Measurements from ENCODE around the gene MZT1. TPM values are rescaled to one million over a fixed set of nuclear protein-coding genes. Genes with fewer than 3 reads are reported as not detected.

MZT1 gene
- total RNA-seq, 4 donors from 2014 or later, result 3.8 to 4.3 TPM; not detected in 2

DNA sequence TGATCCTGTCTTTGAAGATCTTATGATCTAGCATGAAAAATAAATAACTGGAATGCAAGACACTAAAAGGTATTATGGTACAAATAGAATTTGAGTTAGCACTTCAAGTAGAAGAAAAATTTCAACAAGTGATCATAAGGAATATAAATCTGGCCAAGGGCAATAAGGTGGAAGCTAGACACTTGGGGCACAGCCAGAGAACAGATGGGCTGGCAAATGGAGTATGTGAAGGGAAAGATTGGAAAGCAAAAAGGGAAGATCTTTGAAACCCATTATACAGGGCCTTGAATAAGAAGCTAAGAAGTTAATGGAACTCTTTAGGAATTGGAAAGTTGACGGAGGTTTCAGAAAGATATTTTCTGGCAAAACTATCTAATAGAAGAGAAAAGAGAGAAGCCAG lies 61.0 kb downstream of the MZT1 start:
- Histone ChIP-seq H3K4me3 (no peak overlapping the region), H3K9me3 (no peaks in the 10 kb centered on the region), H3K36me3 (no peaks in the 10 kb centered on the region), H3K27me3 (no peaks in the 10 kb centered on the region), H3K4me1 (no peaks in the 10 kb centered on the region), H3K27ac (no peak overlapping the region)
- in situ Hi-C loops (cut with MboI; ENCODE audit: low pct_ligation_motif_present in 1 of 4, low pct_unique_long_range_greater_than_20kb in 1 of 4, low sequenced_read_pairs in 3 of 4), result no loop called here
- no peak for DNase-seq
- TF ChIP-seq EP300 (IDR thresholded peaks at IDR 0.05; ENCODE audit: low read depth) (no peak), POLR2A (IDR thresholded peaks at IDR 0.05) (no peak), POLR2AphosphoS5 (IDR thresholded peaks at IDR 0.05) (no peak)
- TF ChIP-seq, protein P1, sequence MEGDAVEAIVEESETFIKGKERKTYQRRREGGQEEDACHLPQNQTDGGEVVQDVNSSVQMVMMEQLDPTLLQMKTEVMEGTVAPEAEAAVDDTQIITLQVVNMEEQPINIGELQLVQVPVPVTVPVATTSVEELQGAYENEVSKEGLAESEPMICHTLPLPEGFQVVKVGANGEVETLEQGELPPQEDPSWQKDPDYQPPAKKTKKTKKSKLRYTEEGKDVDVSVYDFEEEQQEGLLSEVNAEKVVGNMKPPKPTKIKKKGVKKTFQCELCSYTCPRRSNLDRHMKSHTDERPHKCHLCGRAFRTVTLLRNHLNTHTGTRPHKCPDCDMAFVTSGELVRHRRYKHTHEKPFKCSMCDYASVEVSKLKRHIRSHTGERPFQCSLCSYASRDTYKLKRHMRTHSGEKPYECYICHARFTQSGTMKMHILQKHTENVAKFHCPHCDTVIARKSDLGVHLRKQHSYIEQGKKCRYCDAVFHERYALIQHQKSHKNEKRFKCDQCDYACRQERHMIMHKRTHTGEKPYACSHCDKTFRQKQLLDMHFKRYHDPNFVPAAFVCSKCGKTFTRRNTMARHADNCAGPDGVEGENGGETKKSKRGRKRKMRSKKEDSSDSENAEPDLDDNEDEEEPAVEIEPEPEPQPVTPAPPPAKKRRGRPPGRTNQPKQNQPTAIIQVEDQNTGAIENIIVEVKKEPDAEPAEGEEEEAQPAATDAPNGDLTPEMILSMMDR (IDR thresholded peaks at IDR 0.05), result no peak
- 95 to 100% methylated on average over 1 of the region's 1 CpG for WGBS, 2 donors (ENCODE audit: low coverage in 1 of 2)
- intact Hi-C loops (cut with DNase I; ENCODE audit: low total_unique reads), result no loop called here

DNA sequence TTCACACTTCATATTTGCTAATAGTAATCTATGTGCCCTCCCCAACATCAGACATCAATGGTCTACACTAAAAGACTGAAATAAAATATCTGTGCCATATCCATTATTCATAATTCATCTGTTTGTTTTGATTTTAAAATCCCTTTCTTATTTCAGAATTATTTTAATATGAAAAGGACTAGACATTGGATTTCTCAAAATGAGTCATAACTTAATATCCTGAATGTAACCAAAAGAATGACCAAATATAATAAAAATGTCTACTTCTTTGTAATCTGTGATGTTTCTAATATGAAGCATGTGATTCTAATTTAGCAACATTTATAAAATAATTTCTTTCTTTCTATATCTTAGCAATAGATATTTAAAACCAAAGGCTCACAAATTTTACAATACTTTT lies 64.9 kb downstream of the MZT1 start:
- no peaks in the 10 kb centered on the region for H3K4me1 ChIP-seq
- in situ Hi-C loops (cut with MboI; ENCODE audit: low pct_ligation_motif_present in 1 of 4, low pct_unique_long_range_greater_than_20kb in 1 of 4, low sequenced_read_pairs in 3 of 4), result no loop called here
- no peak overlapping the region for H3K27ac ChIP-seq
- H3K27me3 ChIP-seq, result no peaks in the 10 kb centered on the region
- intact Hi-C loops (cut with DNase I; ENCODE audit: low total_unique reads), result no loop called here
- no peak for DNase-seq
- no peak overlapping the region for H3K4me3 ChIP-seq
- H3K9me3 ChIP-seq, result no peaks in the 10 kb centered on the region
- TF ChIP-seq EP300 (IDR thresholded peaks at IDR 0.05; ENCODE audit: low read depth) (no peak), POLR2A (IDR thresholded peaks at IDR 0.05) (no peak), POLR2AphosphoS5 (IDR thresholded peaks at IDR 0.05) (no peak)
- TF ChIP-seq, protein P1 (IDR thresholded peaks at IDR 0.05), result no peak
- H3K36me3 ChIP-seq, result no peaks in the 10 kb centered on the region

Small RNAs within 50 kb of the gene (small RNA-seq; reads per million reads assigned to genes)
- 0 reads per million in 4 donors for gene RNU6-80P

Other genes starting within 250 kb of the MZT1 start
- 10 to 100 TPM in 1 of 4 donors, 1 to 10 TPM in 3; 2.2 to 80.0 (median 7.7) TPM for gene BORA, start 294 bp upstream of the MZT1 start, total RNA-seq
- gene DIS3, start 54.3 kb upstream of the MZT1 start, total RNA-seq, result 10 to 100 TPM in 3 of 4 donors, 1 to 10 TPM in 1; 6.0 to 18.1 (median 13.5) TPM
- 10 to 100 TPM in 3 of 4 donors, 1 to 10 TPM in 1; 8.2 to 30.8 (median 14.3) TPM for gene PIBF1, start 54.5 kb upstream of the MZT1 start, total RNA-seq

Data from transverse colon (tissue), 4 donors.